ENCODE results near the gene MVK.

Gene MVK

DNA sequence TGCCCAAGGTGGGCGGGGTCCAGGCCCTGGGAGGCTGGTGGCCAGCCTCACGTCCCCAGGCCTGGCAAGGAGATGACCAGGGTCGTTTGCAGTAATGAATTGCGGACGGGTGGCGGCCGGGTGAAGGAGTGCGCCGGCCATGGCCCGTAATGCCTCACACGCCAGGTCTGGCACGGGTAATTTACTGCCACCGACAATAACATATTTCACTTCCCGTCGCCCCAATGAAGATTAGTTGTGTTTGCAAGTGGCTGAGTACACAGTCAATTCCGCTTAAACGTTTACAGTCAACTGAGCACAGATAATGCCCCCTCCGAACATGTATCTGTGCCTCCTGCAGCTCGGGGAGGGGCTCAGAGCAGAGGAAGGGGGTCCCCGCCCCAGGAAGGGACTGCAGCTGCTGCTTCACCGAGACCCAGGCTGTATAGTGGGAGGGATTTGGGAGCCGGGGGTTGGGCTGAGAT is 48.3 kb downstream of the MVK start:
- no peak for DNase-seq (ENCODE audit: low read depth)
- H3K4me3 ChIP-seq (ENCODE audit: low read depth, low read length) = no peak overlapping the region
- no peak for TF ChIP-seq CTCF (IDR thresholded peaks at IDR 0.05; ENCODE audit: insufficient read depth, low read depth, low read length, missing control alignments)

DNA sequence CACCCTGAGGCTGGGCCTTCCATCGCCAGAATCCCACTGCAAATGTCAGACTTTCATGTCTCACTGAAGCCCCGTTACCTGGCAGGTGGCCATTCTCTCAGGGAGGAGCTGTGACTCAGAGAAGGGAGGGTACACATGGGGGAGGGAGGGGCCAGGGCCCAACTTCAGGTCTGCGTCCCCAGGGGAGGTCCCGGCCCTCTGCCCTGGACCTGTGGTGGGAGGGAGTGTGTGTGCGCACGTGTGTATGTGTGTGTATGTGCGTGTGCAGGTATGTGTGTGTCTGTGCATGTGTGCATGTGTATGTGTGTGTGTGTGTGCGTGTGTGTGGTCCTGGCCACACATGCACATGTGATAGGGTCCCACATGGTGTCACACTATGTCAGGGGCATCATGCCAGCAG is 50.9 kb downstream of the MVK start:
- DNase-seq (ENCODE audit: low read depth) = no peak
- TF ChIP-seq CTCF (IDR thresholded peaks at IDR 0.05; ENCODE audit: insufficient read depth, low read depth, low read length, missing control alignments) = no peak
- H3K4me3 ChIP-seq (ENCODE audit: low read depth, low read length) = no peak overlapping the region

GRCh38 chr12:109625131-109625559 is 51.6 kb downstream of the MVK start:
- no peak for DNase-seq (ENCODE audit: low read depth)
- TF ChIP-seq CTCF (IDR thresholded peaks at IDR 0.05; ENCODE audit: insufficient read depth, low read depth, low read length, missing control alignments) = no peak
- H3K4me3 ChIP-seq (ENCODE audit: low read depth, low read length) = no peak overlapping the region

DNA sequence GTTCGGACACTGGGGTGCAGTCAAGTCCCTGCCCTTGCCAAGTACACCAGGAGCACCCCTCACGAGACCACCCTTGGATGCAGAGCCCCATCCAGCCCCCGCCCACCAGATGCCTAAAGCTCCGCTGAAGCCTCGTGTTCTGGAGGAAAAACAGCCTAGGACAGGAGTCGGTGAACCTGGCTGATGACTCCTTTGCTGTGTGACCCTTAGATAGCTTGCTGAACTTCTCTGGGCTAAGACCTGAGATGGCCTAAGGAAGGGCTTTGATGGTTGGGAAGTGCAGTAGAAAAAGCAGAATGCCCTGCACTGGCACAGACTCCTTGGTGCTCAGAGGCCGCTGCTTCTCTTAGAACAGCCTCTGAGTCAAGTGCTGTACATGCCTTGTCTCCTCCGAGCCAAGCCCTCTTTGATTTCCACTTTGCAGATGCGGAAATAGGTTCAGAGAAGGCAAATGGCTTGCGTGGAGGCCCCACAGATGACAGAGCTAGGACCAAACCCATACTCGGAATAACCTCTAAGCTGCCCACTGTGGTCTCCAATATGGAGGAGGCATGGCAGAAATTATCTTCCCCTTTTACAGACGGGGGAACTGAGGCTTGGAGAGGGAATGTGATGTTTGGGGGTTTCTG is 52.3 kb downstream of the MVK start:
- DNase-seq (ENCODE audit: low read depth) = no peak
- no peak for TF ChIP-seq CTCF (IDR thresholded peaks at IDR 0.05; ENCODE audit: insufficient read depth, low read depth, low read length, missing control alignments)
- H3K4me3 ChIP-seq (ENCODE audit: low read depth, low read length) = no peak overlapping the region

GRCh38 chr12:109626378-109627115 is 53.0 kb downstream of the MVK start:
- no peak for TF ChIP-seq CTCF (IDR thresholded peaks at IDR 0.05; ENCODE audit: insufficient read depth, low read depth, low read length, missing control alignments)
- DNase-seq (ENCODE audit: low read depth) = no peak
- H3K4me3 ChIP-seq (ENCODE audit: low read depth, low read length) = no peak overlapping the region

- DNase-seq (ENCODE audit: low read depth) = no peak
- H3K4me3 ChIP-seq (ENCODE audit: low read depth, low read length) = no peak overlapping the region
- no peak for TF ChIP-seq CTCF (IDR thresholded peaks at IDR 0.05; ENCODE audit: insufficient read depth, low read depth, low read length, missing control alignments)
Measured at GRCh38 chr12:109627633-109628032, 54.0 kb downstream of the MVK start.

All from GM12865 (cell line).